OCI-LY1 (cell line): ENCODE measurements around the gene GALR3.

Experiments used
- H2AFZ ChIP-seq: fragments of 200-600 bp; sonication (generic), shearing (Covaris generic); 2 replicates; pipeline ENCODE4 v1.6.0; 2014; ENCODE audit warnings: antibody characterized with exemption, mild to moderate bottlenecking, low read length
- H3F3A ChIP-seq: fragments of 200-600 bp; sonication (generic), shearing (Covaris generic); 2 replicates; pipeline ENCODE4 v1.6.0; 2014; ENCODE audit warnings: mild to moderate bottlenecking, antibody characterized with exemption, low read length, moderate library complexity; ENCODE audit not compliant: insufficient read depth
- H3K27ac ChIP-seq: fragments of 200-600 bp; sonication (generic); 2 replicates; pipeline ENCODE4 v1.5.1; 2014; ENCODE audit warnings: low read length, mixed run types, mild to moderate bottlenecking, low read depth; ENCODE audit not compliant: poor library complexity, severe bottlenecking
- H3K27me3 ChIP-seq: fragments of 200-600 bp; sonication (generic); 2 replicates; pipeline ENCODE4 v1.6.0; 2014; ENCODE audit warnings: antibody characterized with exemption, mild to moderate bottlenecking, low read length, moderate library complexity; ENCODE audit not compliant: insufficient read depth
- H3K36me3 ChIP-seq: fragments of 200-600 bp; sonication (generic); 2 replicates; pipeline ENCODE4 v1.6.1; 2014; ENCODE audit warnings: mild to moderate bottlenecking, antibody characterized with exemption, low read length, moderate library complexity, mixed read lengths; ENCODE audit not compliant: insufficient read depth
- H3K4me1 ChIP-seq: fragments of 200-600 bp; sonication (generic); 2 replicates; pipeline ENCODE4 v1.5.1; 2014; ENCODE audit warnings: mild to moderate bottlenecking, low read length, moderate library complexity; ENCODE audit not compliant: insufficient read depth, severe bottlenecking
- H3K4me2 ChIP-seq: fragments of 200-600 bp; sonication (generic), shearing (Covaris generic); 2 replicates; pipeline ENCODE4 v1.6.1; 2014; ENCODE audit warnings: low read length
- H3K4me3 ChIP-seq: fragments of 200-600 bp; sonication (generic); 2 replicates; pipeline ENCODE4 v1.5.1; 2014; ENCODE audit warnings: low read length, low read depth, mild to moderate bottlenecking, mixed read lengths; ENCODE audit not compliant: poor library complexity, severe bottlenecking
- H3K79me2 ChIP-seq: fragments of 200-600 bp; shearing (Covaris generic); 2 replicates; pipeline ENCODE4 v1.6.1; 2016; ENCODE audit warnings: mixed run types, low read length, mixed read lengths; ENCODE audit not compliant: insufficient read depth
- H3K9ac ChIP-seq: fragments of 200-600 bp; sonication (generic), shearing (Covaris generic); 2 replicates; pipeline ENCODE4 v1.6.1; 2014; ENCODE audit warnings: mild to moderate bottlenecking, low read length, mixed read lengths
- H3K9me2 ChIP-seq: fragments of 200-600 bp; sonication (generic), shearing (Covaris generic); 2 replicates; pipeline ENCODE4 v1.6.1; 2014; ENCODE audit warnings: low read depth, mild to moderate bottlenecking, low read length, mixed read lengths
- H3K9me3 ChIP-seq: fragments of 200-600 bp; shearing (Covaris generic); 2 replicates; pipeline ENCODE4 v1.6.1; 2014; ENCODE audit warnings: low read length, mixed read lengths
- H4K20me1 ChIP-seq: fragments of 200-600 bp; sonication (generic), shearing (Covaris generic); 2 replicates; pipeline ENCODE4 v1.6.0; 2016; ENCODE audit warnings: mild to moderate bottlenecking, low read length; ENCODE audit not compliant: insufficient read depth
- CTCF ChIP-seq: fragments of 200-600 bp; sonication (generic), shearing (Covaris generic); IDR thresholded peaks from 2 replicates; pipeline ENCODE4 v1.5.1; 2017; ENCODE audit warnings: mild to moderate bottlenecking, antibody characterized with exemption, low read length, moderate library complexity, mixed read lengths
- EZH2 ChIP-seq: fragments of 200-600 bp; sonication (generic), shearing (Covaris generic); IDR thresholded peaks from 2 replicates; pipeline ENCODE4 v1.8.0; 2017; ENCODE audit warnings: borderline replicate concordance, mixed run types, mild to moderate bottlenecking, antibody characterized with exemption, low read length, moderate library complexity, mixed read lengths

The GALR3 gene

GRCh38 chr22:37805810-37806277 is 17.3 kb upstream of the GALR3 start:
- no peak overlapping the region; the same call in 1 of the 2 replicates for H3K9ac ChIP-seq
- no peaks in the 10 kb centered on the region; the same call in 1 of the 2 replicates for H3F3A ChIP-seq
- peak overlapping the region; percentile 73 for H3K4me3 ChIP-seq
- no peaks in the 10 kb centered on the region for H3K9me2 ChIP-seq
- peak overlapping the region; percentile 34 for H3K27ac ChIP-seq
- peak overlapping the region; percentile 73; the same call in 1 of the 2 replicates for H3K4me2 ChIP-seq
- H3K79me2 ChIP-seq = no peaks in the 10 kb centered on the region
- H3K4me1 ChIP-seq = peaks cover 71% of the 10 kb centered on the region
- H3K27me3 ChIP-seq = peaks cover 10% of the 10 kb centered on the region; the same call in 1 of the 2 replicates
- no peaks in the 10 kb centered on the region for H4K20me1 ChIP-seq
- TF ChIP-seq CTCF (no peak), EZH2 (no peak)
- no peaks in the 10 kb centered on the region; the same call in 1 of the 2 replicates for H3K36me3 ChIP-seq
- H2AFZ ChIP-seq = no peak overlapping the region
- no peaks in the 10 kb centered on the region for H3K9me3 ChIP-seq

- H3K79me2 ChIP-seq = no peaks in the 10 kb centered on the region
- peaks cover 10% of the 10 kb centered on the region; the same call in 1 of the 2 replicates for H3K27me3 ChIP-seq
- H4K20me1 ChIP-seq = no peaks in the 10 kb centered on the region
- no peaks in the 10 kb centered on the region; the same call in 1 of the 2 replicates for H3F3A ChIP-seq
- H3K27ac ChIP-seq = peak overlapping the region; percentile 34
- H3K4me1 ChIP-seq = peaks cover 69% of the 10 kb centered on the region
- peak overlapping the region; percentile 73 for H3K4me2 ChIP-seq
- H2AFZ ChIP-seq = no peak overlapping the region
- no peaks in the 10 kb centered on the region; the same call in 1 of the 2 replicates for H3K36me3 ChIP-seq
- H3K9me2 ChIP-seq = no peaks in the 10 kb centered on the region
- H3K4me3 ChIP-seq = peak overlapping the region; percentile 73
- H3K9me3 ChIP-seq = no peaks in the 10 kb centered on the region
- peak overlapping the region; percentile 56 for H3K9ac ChIP-seq
- TF ChIP-seq EZH2 (no peak), CTCF (no peak)
These were observed 16.5 kb upstream of the GALR3 start for GRCh38 chr22:37806409-37807333.

- no peak for TF ChIP-seq CTCF
- TF ChIP-seq EZH2 = no peak
- Histone ChIP-seq H3K9ac (peak within 1 kb of the TSS; percentile 72), H3K4me2 (peak within 1 kb of the TSS; percentile 73), H4K20me1 (no peaks in the 10 kb centered on the region), H2AFZ (no peak within 1 kb of the TSS), H3K36me3 (no peaks in the 10 kb centered on the region; the same call in 1 of the 2 replicates), H3K4me3 (peak within 1 kb of the TSS; percentile 73), H3F3A (no peaks in the 10 kb centered on the region; the same call in 1 of the 2 replicates), H3K27ac (peak within 1 kb of the TSS; percentile 34), H3K9me2 (no peaks in the 10 kb centered on the region), H3K79me2 (no peaks in the 10 kb centered on the region), H3K4me1 (peaks cover 59% of the 10 kb centered on the region), H3K9me3 (no peaks in the 10 kb centered on the region), H3K27me3 (peaks cover 10% of the 10 kb centered on the region; the same call in 1 of the 2 replicates)
These were observed 15.5 kb upstream of the GALR3 start, which contains the start of gene GCAT for GRCh38 chr22:37807410-37808293. Gene GCAT, plus strand, starts transcription at chr22:37807934. Its CDS starts 34 bp downstream, at chr22:37807968.
